TTC549 (cell line): ENCODE data around the gene TBC1D5.
A peak's percentile ranks its signal among the peaks of the same experiment; 100 is the strongest.

Experiments
- FAIRE-seq: peaks from 2 replicates; lab custom pipeline; 2012; peaks lifted over from hg19 to GRCh38; lab: Jason Lieb, UNC

Gene TBC1D5

DNA sequence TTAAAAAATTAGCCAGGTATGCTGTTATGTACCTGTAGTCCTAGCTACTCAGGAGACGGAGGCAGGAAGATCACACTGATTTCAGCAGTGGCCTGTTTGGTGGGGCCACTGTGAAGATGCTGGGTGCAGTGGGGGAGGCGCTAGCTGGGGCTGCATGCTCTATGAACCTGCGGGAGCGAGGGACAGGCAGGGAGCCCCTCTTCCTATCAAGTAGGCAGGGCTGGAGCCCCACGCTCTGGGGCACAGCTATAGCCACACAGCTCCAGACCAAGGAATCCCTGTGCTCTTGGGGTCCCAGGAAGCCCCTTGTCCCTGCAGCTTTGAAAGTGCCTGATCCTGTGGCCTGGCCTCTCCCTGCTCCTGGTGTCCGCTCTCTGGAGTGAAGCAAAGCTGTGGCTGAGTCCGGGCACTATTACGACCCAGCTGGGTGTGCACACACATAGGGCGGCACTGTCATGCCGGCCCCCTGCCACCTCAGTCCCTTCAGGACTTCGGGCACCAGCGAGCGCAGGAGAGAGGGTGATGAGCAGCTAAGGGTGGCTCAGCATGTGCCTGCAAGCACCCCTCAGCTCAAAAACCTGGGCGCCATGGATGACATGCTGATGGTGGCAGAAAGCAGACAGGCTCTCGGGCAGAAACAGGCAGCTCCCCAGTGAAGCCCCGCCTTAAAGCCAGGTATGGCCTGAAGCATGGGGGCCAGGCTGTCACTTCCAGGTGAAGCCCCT is 262.6 kb downstream of the TBC1D5 start:
- FAIRE-seq = no peak

DNA sequence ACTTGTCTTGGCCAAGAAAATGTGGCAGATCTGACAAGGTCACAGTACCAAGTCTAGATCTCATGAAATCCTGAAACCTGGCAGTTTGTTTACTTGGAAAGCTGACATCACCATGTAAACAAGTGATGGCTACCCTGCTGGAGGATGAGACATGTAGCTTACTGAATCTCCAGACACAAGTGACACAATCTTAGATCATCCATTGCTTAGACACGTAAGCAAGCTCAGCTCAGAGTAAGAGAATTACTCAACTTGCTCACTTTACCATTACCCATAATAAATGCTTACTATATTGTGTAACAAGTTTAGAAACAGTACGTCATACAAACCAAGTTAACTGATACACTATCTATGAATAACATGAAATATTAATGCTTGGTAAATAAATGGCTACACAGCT is 263.8 kb downstream of the TBC1D5 start:
- FAIRE-seq = no peak

DNA sequence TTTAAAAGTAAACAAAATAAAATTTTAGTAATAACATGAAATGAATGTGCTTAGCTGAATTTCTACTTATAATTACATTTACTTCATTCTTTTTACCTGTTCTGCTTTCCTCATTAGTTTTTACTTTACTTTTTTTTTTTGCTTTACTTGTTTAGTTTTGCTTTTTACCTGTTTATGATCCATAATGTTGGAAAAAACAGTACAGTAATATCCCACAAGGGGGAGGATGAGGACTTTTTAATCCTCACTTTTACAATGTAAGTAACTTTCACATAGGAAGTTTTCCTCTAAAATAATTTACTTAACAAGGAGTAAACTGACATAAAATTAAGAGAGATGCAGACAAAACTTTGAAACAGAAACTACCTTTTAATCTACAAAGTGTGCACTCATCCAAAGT is 268.7 kb downstream of the TBC1D5 start:
- no peak for FAIRE-seq

DNA sequence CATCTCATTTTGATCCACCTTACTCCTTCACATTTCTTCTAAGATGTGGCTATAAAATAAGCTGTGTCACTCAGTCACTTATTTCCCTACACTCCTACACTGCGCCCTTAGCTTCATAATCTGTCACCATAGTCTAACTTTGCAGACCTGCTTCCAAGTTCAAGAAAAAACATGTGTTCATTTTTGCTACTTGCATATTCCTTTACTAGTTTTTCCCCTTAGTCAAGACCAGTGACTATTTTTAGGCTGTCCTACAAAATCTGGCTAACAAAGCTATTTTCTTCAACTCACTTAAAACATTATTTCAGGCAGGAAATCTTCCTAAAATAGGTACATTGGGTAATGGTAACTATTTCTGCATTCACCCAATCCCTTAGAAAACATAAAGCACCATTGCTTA is 272.5 kb downstream of the TBC1D5 start:
- no peak for FAIRE-seq

DNA sequence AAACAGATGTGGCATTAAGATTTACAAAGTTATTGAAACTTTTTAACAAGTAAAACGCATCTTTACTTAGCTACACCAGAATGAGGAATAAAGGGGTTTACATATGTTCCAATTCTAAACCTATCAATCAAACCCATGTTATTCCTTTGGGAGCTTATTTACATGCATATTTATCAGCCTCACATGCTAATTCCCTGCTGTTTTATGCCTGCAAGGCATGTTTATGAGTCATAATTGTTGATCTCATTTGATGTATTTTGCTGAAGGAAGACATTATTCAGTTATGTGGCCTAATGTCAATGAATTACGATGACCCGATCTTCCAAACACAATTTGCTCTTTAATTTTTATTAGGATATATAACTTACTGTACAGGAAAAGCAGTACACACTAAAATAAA is 272.9 kb downstream of the TBC1D5 start:
- FAIRE-seq = no peak

DNA sequence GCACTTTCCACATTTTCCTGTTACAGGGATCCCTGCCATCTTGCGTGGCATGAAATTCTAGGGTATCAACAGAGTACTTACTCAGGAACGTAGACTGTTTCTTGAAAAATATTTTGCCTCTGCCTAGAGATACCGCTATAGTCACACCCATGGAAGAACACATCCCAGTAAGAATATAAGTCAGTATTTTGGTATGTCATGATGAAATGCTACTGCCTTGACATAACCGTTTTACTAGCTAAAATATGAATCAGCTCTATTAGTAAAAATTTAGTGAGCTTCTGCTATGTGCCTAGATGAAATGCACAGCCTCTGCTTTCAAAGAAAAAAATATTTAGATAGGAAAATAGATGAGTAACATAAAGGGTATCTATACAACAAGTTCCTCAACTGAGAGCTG is 276.4 kb downstream of the TBC1D5 start:
- no peak for FAIRE-seq

DNA sequence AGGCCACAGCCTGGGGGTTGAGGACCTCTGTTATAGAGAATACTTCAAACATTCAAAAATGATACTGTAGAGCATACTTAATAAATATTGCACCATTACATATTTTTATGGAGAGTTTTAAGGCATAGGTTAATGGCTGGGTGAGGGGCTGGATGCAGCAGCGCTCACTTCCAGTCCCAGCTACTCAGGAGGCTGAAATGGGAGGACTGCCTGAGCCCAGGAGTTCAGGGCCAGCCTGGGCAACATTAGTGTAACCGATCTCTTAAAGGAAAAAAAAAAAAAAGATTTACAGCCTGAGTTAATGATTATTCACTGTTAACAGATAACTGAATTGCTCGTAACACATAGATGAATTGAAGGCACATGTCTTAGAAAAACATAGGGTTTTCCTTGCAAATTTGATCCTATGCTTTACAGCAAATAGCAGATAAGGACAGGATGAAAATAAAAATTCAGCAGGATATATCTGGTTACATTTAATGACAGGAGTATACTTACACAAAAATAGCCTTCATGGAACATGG is 282.9 kb downstream of the TBC1D5 start:
- FAIRE-seq = no peak

DNA sequence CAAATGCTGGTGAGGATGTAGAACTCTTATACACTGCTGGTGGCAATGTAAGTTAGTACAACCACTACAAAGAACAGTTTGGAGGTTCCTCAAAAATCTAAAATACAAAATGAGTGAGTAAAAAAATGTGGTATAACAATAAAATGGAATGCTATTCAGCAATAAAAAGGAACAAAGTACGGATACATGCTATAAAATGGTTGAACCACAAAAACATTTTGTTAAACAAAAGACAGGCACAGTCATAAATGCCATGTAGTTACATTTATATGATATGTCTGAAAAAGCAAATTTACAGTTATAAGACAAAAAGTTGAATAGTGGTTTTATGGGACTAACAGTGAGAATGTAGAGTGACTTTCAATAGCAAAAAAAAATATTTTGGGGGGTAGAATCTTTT is 285.8 kb downstream of the TBC1D5 start:
- no peak for FAIRE-seq

DNA sequence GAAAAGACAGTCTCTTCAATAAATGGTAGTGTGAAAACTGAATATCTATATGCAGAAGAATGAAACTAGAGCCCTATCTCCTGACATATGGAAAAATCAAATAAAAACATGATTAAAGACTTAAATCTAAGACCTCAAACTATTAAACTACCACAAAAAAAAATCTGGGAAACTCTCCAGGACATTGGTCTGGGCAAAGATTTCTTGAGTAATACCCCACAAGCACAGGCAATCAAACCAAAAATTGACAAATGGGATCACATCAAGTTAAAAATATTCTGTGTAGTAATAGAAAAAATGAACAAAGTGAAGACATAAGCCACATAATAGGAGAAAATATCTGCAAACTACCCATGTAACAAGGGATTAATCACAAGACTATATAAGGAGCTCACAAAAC is 286.4 kb downstream of the TBC1D5 start:
- FAIRE-seq = no peak

DNA sequence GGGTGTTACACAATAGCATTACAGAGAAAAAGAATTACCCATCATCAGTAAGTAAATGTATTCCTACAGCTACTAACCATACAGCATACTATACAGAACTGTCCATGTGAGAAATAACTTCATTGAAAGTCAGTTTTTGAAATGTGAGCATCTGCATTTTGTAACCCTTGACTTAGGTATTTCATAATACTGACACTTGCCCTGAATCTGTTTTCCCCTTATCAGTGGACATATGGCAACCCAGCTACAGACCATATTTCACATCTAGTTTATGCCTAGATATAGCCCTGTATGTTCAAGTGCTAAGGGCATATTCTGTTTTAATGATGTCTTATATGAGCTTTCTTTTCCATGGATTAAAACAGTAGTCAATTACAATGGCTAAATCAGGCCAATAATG is 297.6 kb downstream of the TBC1D5 start:
- FAIRE-seq = no peak

DNA sequence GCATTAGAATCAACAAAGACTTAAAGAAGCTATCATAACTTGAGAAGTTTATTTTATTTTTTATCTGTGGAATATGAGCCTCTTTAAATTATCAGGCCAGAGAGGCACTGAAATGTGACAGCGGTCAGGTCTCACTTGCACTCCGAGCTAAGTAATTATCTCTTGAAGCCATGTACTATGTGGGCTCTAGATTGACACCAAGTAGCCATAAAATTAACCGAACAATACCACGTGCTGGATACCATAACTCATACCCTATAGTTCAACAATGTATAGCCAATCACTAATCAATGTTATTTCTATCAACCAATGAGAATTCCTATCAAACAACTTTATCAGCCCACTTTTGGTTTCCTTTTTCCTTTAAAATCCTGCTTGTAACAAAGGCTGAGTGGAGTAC is 299.3 kb downstream of the TBC1D5 start:
- FAIRE-seq = no peak

DNA sequence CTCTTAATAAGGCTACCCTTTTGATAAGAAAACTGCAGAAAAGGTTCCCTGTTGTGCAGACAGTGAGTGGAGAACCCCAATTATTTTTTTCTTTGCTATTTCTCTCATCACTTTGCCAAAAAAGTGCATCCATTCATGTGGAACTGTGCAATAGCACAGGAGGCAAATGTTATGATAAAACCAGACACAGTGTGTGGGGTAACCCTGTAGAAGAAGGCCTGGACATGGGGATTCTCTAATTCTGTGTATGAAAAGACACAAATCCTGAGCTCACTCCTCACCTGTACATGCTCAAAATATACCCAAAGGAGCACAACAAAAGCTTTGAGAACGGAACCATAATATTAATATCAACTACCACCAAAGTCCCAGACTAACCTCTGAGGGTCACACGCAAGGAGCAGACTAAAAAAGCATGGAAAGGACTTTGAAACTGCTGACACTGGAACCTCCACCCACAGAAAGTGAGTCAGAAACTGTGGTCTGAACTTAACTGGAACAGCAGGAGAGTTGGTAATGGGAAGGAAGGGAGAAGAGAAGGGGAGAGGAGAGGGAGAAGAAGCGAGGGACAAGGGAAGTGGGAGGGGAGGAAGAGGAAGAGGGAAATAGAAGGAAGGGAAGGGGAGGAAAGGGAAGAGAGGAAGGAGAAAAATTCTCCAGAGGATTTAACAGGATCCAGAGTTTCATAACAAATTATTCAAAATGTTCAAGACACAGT is 299.9 kb downstream of the TBC1D5 start:
- FAIRE-seq = no peak

DNA sequence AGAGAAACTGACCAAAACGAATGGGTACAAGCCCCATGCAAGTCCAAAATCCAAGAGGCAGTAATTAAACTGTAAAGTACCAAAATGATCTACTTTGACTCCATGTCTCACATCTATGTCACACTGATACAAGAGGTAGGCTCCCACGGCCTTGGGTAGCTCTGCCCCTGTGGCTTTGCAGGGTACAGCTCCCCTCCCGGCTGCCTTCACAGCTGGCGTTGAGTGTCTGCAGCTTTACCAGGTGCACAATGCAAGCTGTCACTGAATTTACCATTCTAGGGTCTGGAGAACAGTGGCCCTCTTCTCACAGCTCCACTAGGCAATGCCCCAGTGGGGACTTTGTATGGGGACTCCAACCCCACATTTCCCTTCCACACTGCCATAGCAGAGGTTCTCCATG is 308.6 kb downstream of the TBC1D5 start:
- FAIRE-seq = no peak

DNA sequence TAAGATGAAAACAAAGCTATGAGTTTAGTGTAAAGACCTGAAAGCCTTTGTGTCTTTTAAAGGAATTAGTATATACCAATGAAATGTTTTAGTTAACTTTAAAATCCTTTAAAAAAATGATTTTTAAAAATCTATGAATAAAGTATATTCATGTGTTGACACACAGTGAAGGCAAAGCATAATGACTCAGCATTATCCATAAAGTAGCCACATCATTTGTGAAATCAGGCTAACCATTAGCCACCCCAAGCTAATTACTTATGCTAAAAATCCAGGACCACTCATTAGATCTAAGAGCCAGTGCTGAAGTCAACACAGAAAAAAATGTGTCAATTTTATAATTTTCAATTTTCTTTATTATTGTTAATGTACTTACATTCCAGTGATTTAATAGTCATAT is 310.2 kb downstream of the TBC1D5 start:
- no peak for FAIRE-seq

DNA sequence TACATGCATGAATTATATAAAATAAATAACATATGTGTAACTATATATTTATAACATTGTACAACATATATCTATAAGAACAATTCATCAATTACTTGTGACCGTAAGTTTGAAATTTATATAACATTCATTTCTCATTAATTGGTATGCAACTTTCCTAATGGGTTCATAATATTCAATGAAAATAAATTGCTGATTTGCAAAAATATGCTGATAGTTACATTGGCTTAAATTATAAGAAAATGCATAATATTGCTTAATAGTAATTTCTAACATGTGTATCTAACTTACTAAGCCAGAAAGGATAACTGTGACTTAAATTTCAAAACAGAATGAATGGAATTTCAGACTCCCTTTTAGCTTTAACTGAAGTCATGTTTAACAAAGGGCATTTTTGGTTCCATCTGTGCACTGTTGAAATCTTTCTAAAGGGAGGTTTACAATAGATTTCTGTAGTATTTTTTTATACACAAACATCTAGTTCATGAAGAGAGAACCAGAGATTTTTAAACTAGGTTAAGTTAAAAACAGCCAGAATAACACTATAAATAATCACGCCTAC is 310.9 kb downstream of the TBC1D5 start:
- no peak for FAIRE-seq

DNA sequence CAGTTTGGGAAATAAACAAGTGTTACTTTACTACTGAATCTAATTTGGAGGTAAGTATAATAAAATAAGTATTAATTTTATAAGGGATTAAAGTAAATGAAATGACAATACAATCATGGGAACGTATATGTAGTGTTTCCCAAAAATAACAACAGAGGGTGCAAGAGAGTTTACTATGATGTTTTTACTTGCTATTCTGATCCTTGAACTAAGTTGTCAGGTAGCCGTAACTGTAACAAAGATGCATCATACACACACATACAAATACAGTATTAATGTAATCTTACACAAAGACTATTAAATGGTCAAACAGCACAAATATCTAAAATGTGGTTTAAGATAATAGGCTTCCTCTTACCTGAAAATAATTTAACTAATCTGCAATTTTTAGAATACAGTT is 311.4 kb downstream of the TBC1D5 start:
- FAIRE-seq = peak; percentile 93

DNA sequence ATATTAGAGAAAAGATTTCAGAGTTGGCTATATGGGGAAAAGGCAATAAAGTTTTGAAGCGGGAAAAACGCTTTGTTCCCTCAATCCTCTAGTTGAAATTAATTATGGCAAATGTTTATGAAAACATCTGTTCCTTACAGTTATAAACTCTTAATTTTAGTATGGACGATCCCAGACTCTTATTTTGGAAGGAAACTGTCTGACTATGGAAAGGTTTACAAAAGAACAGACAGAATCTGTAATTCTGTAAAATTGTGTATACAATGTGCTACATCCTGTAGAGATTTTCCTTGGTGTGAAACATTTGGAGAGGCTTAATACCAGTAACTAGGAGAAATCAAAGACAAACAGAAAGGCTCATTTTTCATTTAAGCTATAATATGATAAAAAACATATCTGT is 311.8 kb downstream of the TBC1D5 start:
- no peak for FAIRE-seq

DNA sequence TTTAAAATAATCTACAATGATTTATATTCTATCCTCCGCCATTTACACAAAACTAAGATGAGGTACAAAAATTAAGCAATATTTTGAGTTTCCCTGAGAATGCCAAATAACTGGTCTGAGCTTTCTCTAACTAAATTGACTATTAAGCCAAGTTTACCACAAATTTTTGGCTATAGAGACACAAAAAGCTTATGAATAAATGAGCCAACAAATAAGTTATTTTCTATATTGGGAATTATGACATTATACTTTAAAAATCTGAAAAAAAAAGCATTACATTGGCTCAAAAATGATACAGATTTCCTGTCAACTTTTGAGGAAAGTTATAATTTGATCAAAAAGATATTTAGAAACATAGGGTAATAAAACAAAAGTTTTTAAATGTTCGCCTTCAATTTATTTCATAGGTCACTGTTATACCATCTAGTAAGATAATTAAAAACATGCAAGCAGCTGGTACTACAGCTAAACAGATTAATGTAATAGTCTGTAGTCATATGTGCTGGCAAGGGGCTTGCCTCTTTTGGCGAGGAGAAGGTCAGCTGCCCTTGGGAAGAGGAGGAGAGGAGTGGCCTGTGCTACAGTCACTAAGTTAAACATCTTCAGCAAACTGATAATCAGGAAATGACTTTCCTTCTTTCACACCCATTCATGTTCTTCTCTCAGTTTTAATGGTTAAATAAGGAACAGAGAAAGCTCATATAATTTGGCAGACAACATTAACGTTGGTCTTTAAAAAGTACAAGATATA is 318.5 kb downstream of the TBC1D5 start:
- no peak for FAIRE-seq

DNA sequence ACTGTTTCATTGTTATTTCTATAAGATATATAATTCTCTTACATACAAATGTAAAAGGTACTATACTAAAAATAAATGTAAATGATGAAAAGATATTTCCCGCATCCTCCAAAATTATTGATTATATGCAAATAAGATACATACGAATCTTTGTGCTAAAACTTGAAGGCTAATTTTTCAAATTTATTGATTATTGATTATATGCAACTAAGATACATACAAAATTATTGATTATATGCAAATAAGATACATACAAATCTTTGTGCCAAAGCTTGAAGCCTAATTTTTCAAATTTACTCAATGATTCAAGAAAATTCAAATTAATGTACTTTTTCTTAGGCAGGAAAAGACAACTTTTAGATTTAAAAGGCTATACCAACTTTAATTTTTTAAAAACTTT is 319.8 kb downstream of the TBC1D5 start:
- no peak for FAIRE-seq

DNA sequence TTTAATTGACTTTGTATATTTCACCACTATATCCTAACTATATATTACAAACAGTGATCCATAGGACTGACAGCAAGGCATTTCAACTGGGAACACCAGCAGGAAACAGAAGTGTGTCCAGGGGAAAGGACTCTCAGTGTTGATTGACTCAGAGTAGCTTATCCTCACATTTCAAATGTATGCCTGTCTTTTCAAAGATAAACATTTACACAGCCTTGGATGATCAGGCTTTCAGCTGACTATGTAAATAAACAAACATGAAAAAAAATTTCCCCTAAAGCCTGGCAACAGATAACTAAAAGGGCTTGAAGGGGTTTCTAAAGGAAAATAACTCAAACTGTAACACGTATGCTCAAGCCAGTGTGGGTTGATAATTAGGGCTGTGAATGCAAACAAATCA is 321.8 kb downstream of the TBC1D5 start:
- no peak for FAIRE-seq

DNA sequence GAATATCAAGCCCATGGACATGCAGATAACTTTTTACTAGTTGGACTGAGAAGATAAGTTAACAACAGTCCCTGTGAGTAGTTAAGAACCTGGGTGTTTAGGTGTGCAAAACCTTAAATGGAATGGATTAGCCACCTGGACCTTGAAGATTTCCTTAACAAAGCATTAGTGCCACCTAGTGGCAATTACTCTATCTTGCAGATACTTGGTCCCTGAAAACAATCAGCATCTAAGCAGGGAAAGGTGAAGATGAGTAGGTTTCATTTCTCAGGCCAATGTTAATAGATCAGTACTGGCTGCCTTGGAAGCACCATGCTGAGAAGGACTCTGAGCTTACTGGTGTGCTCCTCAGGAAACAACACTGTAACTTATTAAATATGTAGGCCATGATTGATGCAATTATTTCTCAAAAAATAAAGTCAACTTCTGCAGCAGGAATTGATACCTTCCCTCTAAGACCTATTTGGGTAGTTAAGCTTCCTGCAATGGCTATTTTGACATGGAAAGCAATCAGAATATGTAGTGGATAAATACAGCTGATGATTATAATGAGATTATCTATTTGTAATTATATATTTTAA is 329.4 kb downstream of the TBC1D5 start:
- peak; percentile 62 for FAIRE-seq

DNA sequence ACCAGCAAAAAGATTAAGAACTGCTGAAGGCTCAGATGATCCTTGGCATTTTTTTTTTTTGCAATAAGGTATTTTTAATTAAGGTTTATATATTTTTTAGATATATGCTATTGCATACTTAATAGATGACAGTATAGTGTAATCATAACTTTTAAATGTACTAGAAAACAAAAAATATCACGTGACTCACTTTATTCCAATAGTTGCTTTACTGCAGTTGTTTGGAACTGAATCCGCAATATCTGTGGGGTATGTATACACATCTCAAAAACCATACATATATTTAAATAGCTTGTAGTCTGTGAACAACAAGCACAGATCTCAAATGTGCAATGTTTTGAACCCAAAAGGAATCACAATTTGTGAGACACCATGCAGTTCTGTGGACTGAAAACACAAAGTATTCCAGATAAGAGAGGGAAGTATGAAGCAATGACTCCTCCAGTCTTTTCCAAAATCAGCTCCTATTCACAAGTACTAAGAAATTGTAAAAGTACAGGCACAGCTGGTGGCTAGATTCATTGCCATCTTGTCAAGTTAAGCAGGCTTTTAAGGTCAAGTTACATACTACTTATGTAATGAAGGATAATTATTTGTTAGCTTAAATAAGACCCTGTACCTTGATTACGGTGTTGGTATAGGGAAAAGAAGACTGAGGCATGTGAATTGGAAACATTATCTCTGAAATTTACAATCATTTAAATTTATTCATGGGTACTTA is 331.1 kb downstream of the TBC1D5 start:
- no peak for FAIRE-seq
